ENCODE results near the gene MBD6. TPM values are rescaled to one million over a fixed set of nuclear protein-coding genes. Genes with fewer than 3 reads are reported as not detected.
A peak's percentile ranks its signal among the peaks of the same experiment; 100 is the strongest.

MBD6 gene
- total and polyA plus RNA-seq, 2 of the 13 experiments (the other 11 are each of a cell fraction or from before 2014, with no cell fraction given): 4.1 to 5.9 TPM

DNA sequence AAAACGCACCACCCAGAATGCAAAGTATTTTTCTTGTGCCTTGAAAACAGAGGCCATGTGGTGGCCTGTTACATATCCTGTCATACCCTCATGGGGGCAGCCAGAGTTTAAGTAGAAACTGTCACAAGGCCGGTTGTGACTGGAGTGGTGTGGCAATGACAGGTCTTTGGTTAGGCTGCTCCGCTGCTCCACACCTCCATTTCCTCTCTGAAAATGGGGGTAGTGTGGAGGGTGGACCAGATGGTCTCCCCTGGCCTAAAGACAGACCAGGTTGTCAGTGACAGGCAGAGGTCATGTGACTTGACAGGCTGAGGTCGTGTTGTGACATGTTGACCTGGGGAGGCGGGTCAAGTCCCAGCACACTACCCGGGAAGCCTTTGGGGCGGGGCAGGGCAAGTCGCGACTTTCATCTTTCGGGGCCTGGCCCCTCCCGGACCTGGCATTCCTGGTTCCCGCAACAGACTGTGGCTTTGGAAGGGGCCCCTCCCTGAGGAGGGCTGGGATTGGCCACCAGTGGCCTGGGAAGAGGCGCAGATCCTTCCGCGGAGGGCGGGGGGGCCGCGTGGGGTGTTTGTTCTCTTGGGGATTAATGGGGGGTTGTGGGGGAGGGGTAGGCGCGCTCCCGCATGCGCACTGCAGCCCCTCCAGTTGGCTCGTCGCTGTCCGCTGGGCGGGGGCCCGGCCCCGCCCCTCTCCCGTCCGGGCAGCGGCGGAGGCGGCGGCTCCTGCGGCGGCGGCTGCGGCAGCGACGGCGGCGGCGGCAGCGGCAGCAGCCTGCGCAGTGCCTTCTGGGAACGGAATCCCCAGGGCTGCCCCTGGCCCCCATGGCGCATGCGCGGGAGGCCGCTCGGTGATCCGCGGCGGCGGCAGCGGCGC is at the start of gene MBD6 (continued):
- TF ChIP-seq, protein P1, sequence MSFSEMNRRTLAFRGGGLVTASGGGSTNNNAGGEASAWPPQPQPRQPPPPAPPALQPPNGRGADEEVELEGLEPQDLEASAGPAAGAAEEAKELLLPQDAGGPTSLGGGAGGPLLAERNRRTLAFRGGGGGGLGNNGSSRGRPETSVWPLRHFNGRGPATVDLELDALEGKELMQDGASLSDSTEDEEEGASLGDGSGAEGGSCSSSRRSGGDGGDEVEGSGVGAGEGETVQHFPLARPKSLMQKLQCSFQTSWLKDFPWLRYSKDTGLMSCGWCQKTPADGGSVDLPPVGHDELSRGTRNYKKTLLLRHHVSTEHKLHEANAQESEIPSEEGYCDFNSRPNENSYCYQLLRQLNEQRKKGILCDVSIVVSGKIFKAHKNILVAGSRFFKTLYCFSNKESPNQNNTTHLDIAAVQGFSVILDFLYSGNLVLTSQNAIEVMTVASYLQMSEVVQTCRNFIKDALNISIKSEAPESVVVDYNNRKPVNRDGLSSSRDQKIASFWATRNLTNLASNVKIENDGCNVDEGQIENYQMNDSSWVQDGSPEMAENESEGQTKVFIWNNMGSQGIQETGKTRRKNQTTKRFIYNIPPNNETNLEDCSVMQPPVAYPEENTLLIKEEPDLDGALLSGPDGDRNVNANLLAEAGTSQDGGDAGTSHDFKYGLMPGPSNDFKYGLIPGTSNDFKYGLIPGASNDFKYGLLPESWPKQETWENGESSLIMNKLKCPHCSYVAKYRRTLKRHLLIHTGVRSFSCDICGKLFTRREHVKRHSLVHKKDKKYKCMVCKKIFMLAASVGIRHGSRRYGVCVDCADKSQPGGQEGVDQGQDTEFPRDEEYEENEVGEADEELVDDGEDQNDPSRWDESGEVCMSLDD (CRISPR knock-in tag; IDR thresholded peaks at IDR 0.05; ENCODE audit: borderline replicate concordance): peak; percentile 94
- TF ChIP-seq ZBTB8A (CRISPR knock-in tag; IDR thresholded peaks at IDR 0.05; ENCODE audit: borderline replicate concordance, low read depth) (peak; percentile 68; the same call in 1 of the 2 replicates), TAF1 (CRISPR knock-in tag; IDR thresholded peaks at IDR 0.05) (peak; percentile 60; the same call in 1 of the 2 replicates), SRSF1 (optimal IDR thresholded peaks at IDR 0.05; ENCODE audit: low read depth, low read length) (peak; percentile 64), ZNF337 (CRISPR knock-in tag; IDR thresholded peaks at IDR 0.05; ENCODE audit: borderline replicate concordance, low read depth) (no peak), ZNF354B (CRISPR knock-in tag; IDR thresholded peaks at IDR 0.05) (no peak), KAT8 (CRISPR knock-in tag; IDR thresholded peaks at IDR 0.05) (peak; percentile 64), ZNF75D (CRISPR knock-in tag; IDR thresholded peaks at IDR 0.05; ENCODE audit: borderline replicate concordance) (no peak), ZNF792 (CRISPR knock-in tag; IDR thresholded peaks at IDR 0.05) (peak; percentile 26; the same call in 1 of the 2 replicates), DMAP1 (CRISPR knock-in tag; IDR thresholded peaks at IDR 0.05) (peak; percentile 54), SKI (IDR thresholded peaks at IDR 0.05; ENCODE audit: partially characterized antibody) (peak; percentile 90), RXRB (CRISPR knock-in tag; IDR thresholded peaks at IDR 0.05; ENCODE audit: borderline replicate concordance) (peak; percentile 59; the same call in 1 of the 2 replicates), ZNF891 (CRISPR knock-in tag; IDR thresholded peaks at IDR 0.05) (peak; percentile 30; the same call in 1 of the 2 replicates), MAZ (IDR thresholded peaks at IDR 0.05; ENCODE audit: borderline replicate concordance, low read depth, low read length) (peak; percentile 85), MAZ (CRISPR knock-in tag; IDR thresholded peaks at IDR 0.05; ENCODE audit: low read depth) (peak; percentile 94), ZKSCAN5 (CRISPR knock-in tag; IDR thresholded peaks at IDR 0.05) (no peak), NKX3-1 (CRISPR knock-in tag; IDR thresholded peaks at IDR 0.05) (no peak), ZNF615 (CRISPR knock-in tag; IDR thresholded peaks at IDR 0.05; ENCODE audit: borderline replicate concordance) (no peak), ZFAT (CRISPR knock-in tag; conservative IDR thresholded peaks at IDR 0.05) (no peak), ZBTB20 (CRISPR knock-in tag; IDR thresholded peaks at IDR 0.05; ENCODE audit: borderline replicate concordance, low read depth) (peak; percentile 51; the same call in 1 of the 2 replicates), ZNF652 (CRISPR knock-in tag; IDR thresholded peaks at IDR 0.05; ENCODE audit: borderline replicate concordance, low read depth) (no peak), ZNF883 (CRISPR knock-in tag; IDR thresholded peaks at IDR 0.05; ENCODE audit: not compliant biosample characterization) (no peak)
- TF ChIP-seq, protein P2, sequence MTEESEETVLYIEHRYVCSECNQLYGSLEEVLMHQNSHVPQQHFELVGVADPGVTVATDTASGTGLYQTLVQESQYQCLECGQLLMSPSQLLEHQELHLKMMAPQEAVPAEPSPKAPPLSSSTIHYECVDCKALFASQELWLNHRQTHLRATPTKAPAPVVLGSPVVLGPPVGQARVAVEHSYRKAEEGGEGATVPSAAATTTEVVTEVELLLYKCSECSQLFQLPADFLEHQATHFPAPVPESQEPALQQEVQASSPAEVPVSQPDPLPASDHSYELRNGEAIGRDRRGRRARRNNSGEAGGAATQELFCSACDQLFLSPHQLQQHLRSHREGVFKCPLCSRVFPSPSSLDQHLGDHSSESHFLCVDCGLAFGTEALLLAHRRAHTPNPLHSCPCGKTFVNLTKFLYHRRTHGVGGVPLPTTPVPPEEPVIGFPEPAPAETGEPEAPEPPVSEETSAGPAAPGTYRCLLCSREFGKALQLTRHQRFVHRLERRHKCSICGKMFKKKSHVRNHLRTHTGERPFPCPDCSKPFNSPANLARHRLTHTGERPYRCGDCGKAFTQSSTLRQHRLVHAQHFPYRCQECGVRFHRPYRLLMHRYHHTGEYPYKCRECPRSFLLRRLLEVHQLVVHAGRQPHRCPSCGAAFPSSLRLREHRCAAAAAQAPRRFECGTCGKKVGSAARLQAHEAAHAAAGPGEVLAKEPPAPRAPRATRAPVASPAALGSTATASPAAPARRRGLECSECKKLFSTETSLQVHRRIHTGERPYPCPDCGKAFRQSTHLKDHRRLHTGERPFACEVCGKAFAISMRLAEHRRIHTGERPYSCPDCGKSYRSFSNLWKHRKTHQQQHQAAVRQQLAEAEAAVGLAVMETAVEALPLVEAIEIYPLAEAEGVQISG (CRISPR knock-in tag; IDR thresholded peaks at IDR 0.05): peak; percentile 73
- TF ChIP-seq, protein P3, sequence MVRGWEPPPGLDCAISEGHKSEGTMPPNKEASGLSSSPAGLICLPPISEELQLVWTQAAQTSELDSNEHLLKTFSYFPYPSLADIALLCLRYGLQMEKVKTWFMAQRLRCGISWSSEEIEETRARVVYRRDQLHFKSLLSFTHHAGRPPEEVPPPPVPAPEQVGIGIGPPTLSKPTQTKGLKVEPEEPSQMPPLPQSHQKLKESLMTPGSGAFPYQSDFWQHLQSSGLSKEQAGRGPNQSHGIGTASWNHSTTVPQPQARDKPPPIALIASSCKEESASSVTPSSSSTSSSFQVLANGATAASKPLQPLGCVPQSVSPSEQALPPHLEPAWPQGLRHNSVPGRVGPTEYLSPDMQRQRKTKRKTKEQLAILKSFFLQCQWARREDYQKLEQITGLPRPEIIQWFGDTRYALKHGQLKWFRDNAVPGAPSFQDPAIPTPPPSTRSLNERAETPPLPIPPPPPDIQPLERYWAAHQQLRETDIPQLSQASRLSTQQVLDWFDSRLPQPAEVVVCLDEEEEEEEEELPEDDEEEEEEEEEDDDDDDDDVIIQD (CRISPR knock-in tag; IDR thresholded peaks at IDR 0.05; ENCODE audit: low read depth): no peak

Data from HepG2 (cell line).